Immature natural killer cell (primary cell): ENCODE data around the gene RBP3. TPM values are rescaled to one million over a fixed set of nuclear protein-coding genes. Genes with fewer than 3 reads are reported as not detected.
"Not testable (repeated sequence)": the region's sequence is repeated elsewhere in the genome, so short reads cannot be mapped to it uniquely, and the experiment has no call there.

Source experiments
- DNase-seq, 3 donors: peaks; one replicate each; pipeline ENCODE4 v3.0.0; 2022; ENCODE audit warnings: mixed read lengths in 1 of 3
- H3K27ac Mint-ChIP-seq, 6 donors: one replicate each; pipeline ENCODE4 v1.8.0; 2020; ENCODE audit warnings: mixed read lengths in 6 of 6, mild to moderate bottlenecking in 5 of 6, inconsistent platforms in 4 of 6, moderate library complexity in 3 of 6
- H3K27me3 Mint-ChIP-seq, 3 donors: one replicate each; pipeline ENCODE4 v1.8.0; 2020 to 2021; ENCODE audit warnings: low read depth in 3 of 3, mild to moderate bottlenecking in 3 of 3, mixed read lengths in 3 of 3, moderate library complexity in 3 of 3, inconsistent platforms in 1 of 3
- H3K36me3 Mint-ChIP-seq, 3 donors: one replicate each; pipeline ENCODE4 v1.8.0; 2020; ENCODE audit warnings: mixed read lengths in 3 of 3, inconsistent platforms in 2 of 3, mild to moderate bottlenecking in 2 of 3
- H3K4me1 Mint-ChIP-seq, 2 donors: one replicate each; pipeline ENCODE4 v1.8.0; 2020; ENCODE audit warnings: inconsistent platforms in 2 of 2, mild to moderate bottlenecking in 2 of 2, mixed read lengths in 2 of 2, moderate library complexity in 1 of 2
- H3K4me3 Mint-ChIP-seq, 5 donors: one replicate each; pipeline ENCODE4 v1.8.0; 2020; ENCODE audit warnings: mild to moderate bottlenecking in 5 of 5, mixed read lengths in 5 of 5, inconsistent platforms in 3 of 5, moderate library complexity in 3 of 5
- H3K9me3 Mint-ChIP-seq, 6 donors: one replicate each; pipeline ENCODE4 v1.8.0; 2020; ENCODE audit warnings: mild to moderate bottlenecking in 6 of 6, mixed read lengths in 6 of 6, inconsistent platforms in 4 of 6, moderate library complexity in 3 of 6
- polyA plus RNA-seq, 3 donors: library from polyadenylated mRNA; unstranded; fragments of 300-500 nt; fragmentation: Illumina TruSeq; gene quantifications; one replicate each; pipeline ENCODE4 v1.2.3, GENCODE V29; 2021

RBP3 gene
- polyA plus RNA-seq, 3 donors from 2014 or later, result not detected

GRCh38 chr10:47383261-47384147, 35.3 kb downstream of the RBP3 start:
- Mint-ChIP-seq H3K27ac (peak overlapping the region in 1 of 6 donors; percentile 66), H3K4me1 (peaks cover 8 to 13% of the 10 kb centered on the region in 2 donors), H3K27me3 (peaks cover 6 to 32% (median 9%) of the 10 kb centered on the region in 3 donors), H3K36me3 (no peaks in the 10 kb centered on the region), H3K9me3 (peaks cover 0 to 2% (median 0%) of the 10 kb centered on the region in 6 donors), H3K4me3 (peak overlapping the region; percentile 85 to 95 (median 86))
- no peak for DNase-seq

GRCh38 chr10:47384148-47384921, 36.2 kb downstream of the RBP3 start, which contains the start of gene ZNF488:
Gene ZNF488, minus strand, starts transcription at chr10:47384293. Its CDS starts 15,464 bp downstream, at chr10:47368829.
- H3K27ac Mint-ChIP-seq, result peak within 1 kb of the TSS in 2 of 6 donors; percentile 51 to 66
- peaks cover 8 to 13% of the 10 kb centered on the region in 2 donors for H3K4me1 Mint-ChIP-seq
- H3K36me3 Mint-ChIP-seq, result no peaks in the 10 kb centered on the region
- H3K27me3 Mint-ChIP-seq, result peaks cover 6 to 32% (median 9%) of the 10 kb centered on the region in 3 donors
- peak; percentile 69 to 75 (median 71) for DNase-seq
- H3K4me3 Mint-ChIP-seq, result peak within 1 kb of the TSS; percentile 86 to 96 (median 92)
- H3K9me3 Mint-ChIP-seq, result peaks cover 0 to 2% (median 0%) of the 10 kb centered on the region in 6 donors

- not testable (repeated sequence) for H3K9me3 Mint-ChIP-seq, DNase-seq, H3K36me3 Mint-ChIP-seq, H3K27ac Mint-ChIP-seq
- H3K4me1 Mint-ChIP-seq, result peaks cover 8 to 13% of the 10 kb centered on the region in 2 donors
- H3K4me3 Mint-ChIP-seq, result peak overlapping the region in 1 of 5 donors; percentile 15
- H3K27me3 Mint-ChIP-seq, result peaks cover 2 to 22% (median 4%) of the 10 kb centered on the region in 3 donors
These were observed 37.9 kb downstream of the RBP3 start for GRCh38 chr10:47386104-47386503.

- peaks cover 0 to 2% (median 0%) of the 10 kb centered on the region in 6 donors for H3K9me3 Mint-ChIP-seq
- H3K36me3 Mint-ChIP-seq, result no peaks in the 10 kb centered on the region
- H3K4me1 Mint-ChIP-seq, result peaks cover 5 to 9% of the 10 kb centered on the region in 2 donors
- DNase-seq, result no peak
- H3K27me3 Mint-ChIP-seq, result peaks cover 7 to 10% (median 7%) of the 10 kb centered on the region in 3 donors
- no peak overlapping the region for H3K27ac Mint-ChIP-seq
- no peak overlapping the region for H3K4me3 Mint-ChIP-seq
These were observed 40.7 kb downstream of the RBP3 start for GRCh38 chr10:47388879-47389278.

GRCh38 chr10:47389619-47390018, 41.5 kb downstream of the RBP3 start:
- Mint-ChIP-seq H3K27ac (no peak overlapping the region), H3K4me1 (peaks cover 3 to 5% of the 10 kb centered on the region in 2 donors), H3K4me3 (no peak overlapping the region), H3K36me3 (no peaks in the 10 kb centered on the region), H3K9me3 (peaks cover 0 to 2% (median 0%) of the 10 kb centered on the region in 6 donors), H3K27me3 (peaks cover 7 to 13% (median 7%) of the 10 kb centered on the region in 3 donors)
- DNase-seq, result no peak

GRCh38 chr10:47396311-47396717, 48.2 kb downstream of the RBP3 start:
- Mint-ChIP-seq H3K36me3 (no peaks in the 10 kb centered on the region), H3K4me3 (no peak overlapping the region), H3K9me3 (peaks cover 0 to 4% (median 0%) of the 10 kb centered on the region in 6 donors), H3K27me3 (peaks cover 6 to 16% (median 7%) of the 10 kb centered on the region in 3 donors), H3K4me1 (no peaks in the 10 kb centered on the region), H3K27ac (no peak overlapping the region)
- no peak for DNase-seq

GRCh38 chr10:47397256-47397655, 49.1 kb downstream of the RBP3 start:
- H3K9me3 Mint-ChIP-seq, result peaks cover 0 to 4% (median 0%) of the 10 kb centered on the region in 6 donors
- DNase-seq, result no peak
- no peak overlapping the region for H3K4me3 Mint-ChIP-seq
- H3K27ac Mint-ChIP-seq, result no peak overlapping the region
- H3K36me3 Mint-ChIP-seq, result no peaks in the 10 kb centered on the region
- H3K4me1 Mint-ChIP-seq, result no peaks in the 10 kb centered on the region
- H3K27me3 Mint-ChIP-seq, result peaks cover 2 to 16% (median 6%) of the 10 kb centered on the region in 3 donors

GRCh38 chr10:47400251-47400650, 52.1 kb downstream of the RBP3 start:
- H3K4me3 Mint-ChIP-seq, result no peak overlapping the region
- peaks cover 2 to 13% (median 5%) of the 10 kb centered on the region in 3 donors for H3K27me3 Mint-ChIP-seq
- DNase-seq, result no peak
- H3K27ac Mint-ChIP-seq, result no peak overlapping the region
- no peaks in the 10 kb centered on the region for H3K36me3 Mint-ChIP-seq
- H3K4me1 Mint-ChIP-seq, result no peaks in the 10 kb centered on the region
- peaks cover 0 to 4% (median 0%) of the 10 kb centered on the region in 6 donors for H3K9me3 Mint-ChIP-seq

GRCh38 chr10:47400786-47401185, 52.6 kb downstream of the RBP3 start:
- no peaks in the 10 kb centered on the region for H3K36me3 Mint-ChIP-seq
- no peak overlapping the region for H3K4me3 Mint-ChIP-seq
- DNase-seq, result no peak
- peaks cover 2 to 11% (median 5%) of the 10 kb centered on the region in 3 donors for H3K27me3 Mint-ChIP-seq
- no peak overlapping the region for H3K27ac Mint-ChIP-seq
- H3K4me1 Mint-ChIP-seq, result no peaks in the 10 kb centered on the region
- H3K9me3 Mint-ChIP-seq, result peaks cover 0 to 2% (median 0%) of the 10 kb centered on the region in 6 donors

- no peak overlapping the region for H3K4me3 Mint-ChIP-seq
- H3K27ac Mint-ChIP-seq, result no peak overlapping the region
These were observed 53.0 kb downstream of the RBP3 start for GRCh38 chr10:47401210-47401609.

GRCh38 chr10:47401874-47402640, 53.9 kb downstream of the RBP3 start:
- Mint-ChIP-seq H3K27ac (no peak overlapping the region), H3K36me3 (no peaks in the 10 kb centered on the region), H3K9me3 (peaks cover 0 to 2% (median 0%) of the 10 kb centered on the region in 6 donors), H3K4me1 (no peaks in the 10 kb centered on the region), H3K4me3 (no peak overlapping the region), H3K27me3 (peaks cover 2 to 5% (median 3%) of the 10 kb centered on the region in 3 donors)
- no peak for DNase-seq

More at GRCh38 chr10:47401210-47401609, 53.0 kb downstream of the RBP3 start:
- no peaks in the 10 kb centered on the region for H3K4me1 Mint-ChIP-seq
- H3K9me3 Mint-ChIP-seq, result peaks cover 0 to 2% (median 0%) of the 10 kb centered on the region in 6 donors
- DNase-seq, result no peak
- H3K27me3 Mint-ChIP-seq, result peaks cover 2 to 10% (median 5%) of the 10 kb centered on the region in 3 donors
- H3K36me3 Mint-ChIP-seq, result no peaks in the 10 kb centered on the region

GRCh38 chr10:47402641-47403301, 54.6 kb downstream of the RBP3 start:
- Mint-ChIP-seq H3K4me3 (no peak overlapping the region), H3K27ac (peak overlapping the region in 1 of 6 donors; percentile 12), H3K4me1 (no peaks in the 10 kb centered on the region), H3K9me3 (peaks cover 0 to 2% (median 0%) of the 10 kb centered on the region in 6 donors), H3K27me3 (peaks cover 1 to 5% (median 2%) of the 10 kb centered on the region in 3 donors), H3K36me3 (no peaks in the 10 kb centered on the region)
- no peak for DNase-seq
